Germinal center (tissue), 1 donor: ENCODE results near the gene PDZD2.

Source experiments
- DNase-seq: peaks from one replicate; pipeline ENCODE4 v3.0.0; 2012; ENCODE audit warnings: mixed read lengths, low spot score

The PDZD2 gene

GRCh38 chr5:31884896-31885295 is 246.0 kb downstream of the PDZD2 start:
- no peak for DNase-seq

GRCh38 chr5:31886206-31886605 is 247.3 kb downstream of the PDZD2 start:
- DNase-seq: no peak

DNA sequence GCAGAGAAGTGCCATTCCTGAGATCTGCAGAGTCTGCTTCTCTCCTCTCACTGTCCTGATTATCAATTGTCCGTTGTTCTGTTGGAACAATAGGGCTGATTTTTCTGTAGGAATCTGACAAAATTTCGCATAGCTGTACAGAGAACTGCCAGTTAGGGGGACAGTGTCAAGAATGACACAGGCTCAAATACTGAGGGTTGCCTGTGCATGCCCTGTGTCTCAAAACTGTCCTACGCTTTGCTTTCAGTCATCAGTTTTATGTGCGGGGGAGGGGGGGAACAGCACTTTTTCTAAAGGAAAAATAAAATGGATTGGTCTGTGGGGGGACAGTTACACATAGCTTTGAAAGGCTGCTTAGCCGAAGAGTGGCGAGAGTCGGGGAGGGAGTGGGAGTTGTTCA is 248.6 kb downstream of the PDZD2 start:
- DNase-seq: no peak

GRCh38 chr5:31888564-31888963 is 249.6 kb downstream of the PDZD2 start:
- no peak for DNase-seq

- DNase-seq: no peak
These were observed 250.2 kb downstream of the PDZD2 start for GRCh38 chr5:31889001-31889561.

DNA sequence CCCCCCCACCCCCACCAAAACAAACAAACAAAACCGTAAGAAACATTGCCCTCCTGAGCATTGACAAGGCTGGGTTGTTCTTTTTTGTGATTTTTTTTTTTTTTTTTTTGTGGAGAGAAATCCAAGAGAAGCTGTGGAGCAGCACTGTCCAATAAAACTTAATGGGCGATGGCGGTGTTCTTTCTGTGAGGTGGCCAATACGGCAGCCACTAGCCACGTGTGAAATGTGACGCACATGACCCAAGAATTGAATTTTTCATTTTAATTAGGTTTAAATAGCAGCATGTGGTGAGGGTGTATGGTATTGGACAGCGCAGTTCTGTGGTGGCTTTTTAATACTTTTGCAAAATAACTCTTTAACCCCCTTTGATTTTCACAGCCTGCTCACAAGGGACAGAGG is 251.1 kb downstream of the PDZD2 start:
- no peak for DNase-seq

DNA sequence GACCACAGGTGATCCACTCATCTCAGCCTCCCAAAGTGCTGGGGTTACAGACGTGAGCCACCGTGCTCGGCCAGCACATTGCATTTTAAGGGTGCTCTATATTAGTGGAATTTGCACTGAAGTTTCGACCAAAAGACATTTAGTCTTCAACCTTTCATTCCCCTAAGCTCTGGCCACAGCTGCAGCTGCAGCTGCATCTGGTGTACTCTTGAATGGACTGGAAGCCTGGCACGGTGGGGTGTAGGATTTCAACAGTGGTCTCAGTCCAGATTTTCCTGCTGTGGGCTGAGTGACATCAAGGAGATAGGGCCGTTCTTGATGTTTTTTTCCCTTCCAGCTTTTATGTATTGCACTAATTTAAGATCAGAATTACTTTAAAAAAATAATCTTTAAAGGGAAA is 255.2 kb downstream of the PDZD2 start:
- DNase-seq: no peak

- DNase-seq: no peak
These were observed 256.4 kb downstream of the PDZD2 start for GRCh38 chr5:31895199-31895820.

DNA sequence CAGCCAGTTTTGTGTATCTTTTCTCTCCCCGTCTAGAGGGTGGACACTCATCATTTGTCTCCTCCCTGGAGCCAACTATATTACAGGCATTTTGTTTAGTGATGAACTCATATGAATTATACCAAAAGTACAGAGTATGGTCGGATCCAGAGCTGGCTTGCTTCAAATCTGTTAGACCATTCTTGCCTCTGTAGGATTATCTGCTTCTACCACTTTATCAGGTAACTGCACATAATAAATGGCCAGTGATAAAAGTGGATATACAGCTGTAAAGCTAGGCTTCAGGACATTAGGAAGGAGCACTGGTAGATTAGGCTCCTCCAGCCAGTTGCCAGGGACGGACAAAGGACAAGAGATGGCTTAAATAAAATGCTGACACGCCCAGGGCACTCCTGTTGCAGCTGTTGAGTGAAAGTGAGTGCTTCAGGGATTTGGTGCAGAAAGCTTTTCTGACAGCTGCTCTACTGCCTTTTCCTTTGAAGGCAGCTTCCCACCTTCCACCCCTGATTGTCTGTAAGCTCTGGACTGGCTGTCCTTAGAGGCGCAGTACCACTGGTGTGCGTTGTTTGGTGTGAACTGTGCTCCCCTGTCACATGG is 259.2 kb downstream of the PDZD2 start:
- DNase-seq: no peak

GRCh38 chr5:31900296-31900865 is 261.4 kb downstream of the PDZD2 start:
- DNase-seq: no peak

DNA sequence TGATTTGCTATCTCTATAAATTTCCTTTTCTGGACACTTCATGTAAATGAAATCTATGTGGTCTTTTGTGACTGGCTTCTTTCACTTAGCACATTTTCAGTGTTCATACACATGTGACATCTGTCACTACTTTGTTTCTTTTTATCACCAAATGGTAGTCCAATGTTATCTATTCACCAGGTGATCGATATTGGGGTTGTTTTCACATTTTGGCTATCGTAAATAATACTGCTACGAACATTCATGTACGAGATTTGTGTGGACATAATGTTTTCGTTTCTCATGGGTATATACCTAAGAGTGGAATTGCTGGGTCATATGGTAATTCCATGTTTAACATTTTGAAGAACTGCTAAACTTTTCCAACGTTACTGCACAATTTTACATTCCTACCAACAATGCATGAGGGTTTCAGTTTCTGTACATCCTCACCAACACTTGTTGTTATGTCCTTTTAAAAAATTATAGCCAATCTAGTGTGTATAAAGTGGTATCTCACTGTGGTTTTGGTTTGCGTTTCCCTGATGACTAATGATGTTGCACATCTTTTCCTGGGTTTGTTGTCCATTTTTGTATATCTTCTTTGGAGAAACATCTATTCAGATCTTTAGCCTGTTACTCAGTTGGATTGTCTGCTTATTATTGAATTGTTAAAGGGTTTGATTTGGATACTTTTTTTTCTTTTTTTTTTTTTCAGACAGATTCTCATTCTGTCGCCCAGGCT is 263.0 kb downstream of the PDZD2 start:
- no peak for DNase-seq

DNA sequence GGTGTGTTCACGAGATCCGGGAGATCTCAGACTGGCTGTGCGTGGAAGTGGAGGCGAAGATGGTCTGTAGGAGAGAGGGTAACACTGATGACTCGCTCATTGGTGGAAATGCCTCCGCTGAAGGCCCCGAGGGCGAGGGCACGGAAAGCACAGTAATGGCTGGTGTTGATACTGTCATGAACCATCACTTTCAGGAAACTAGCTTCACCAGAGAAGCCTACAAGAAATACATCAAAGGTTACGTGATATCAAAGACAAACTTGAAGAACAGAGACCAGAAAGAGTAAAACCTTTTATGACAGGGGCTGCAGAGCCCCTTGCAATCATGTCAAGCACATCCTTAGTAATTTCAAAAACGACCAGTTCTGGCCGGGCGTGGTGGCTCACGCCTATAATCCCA is 269.5 kb downstream of the PDZD2 start:
- DNase-seq: no peak

GRCh38 chr5:31909073-31909472 is 270.1 kb downstream of the PDZD2 start:
- DNase-seq: no peak

GRCh38 chr5:31911291-31912265 is 272.6 kb downstream of the PDZD2 start:
- no peak for DNase-seq

- no peak for DNase-seq
These were observed 274.9 kb downstream of the PDZD2 start for GRCh38 chr5:31913808-31914207.

GRCh38 chr5:31916327-31916726 is 277.4 kb downstream of the PDZD2 start:
- no peak for DNase-seq

GRCh38 chr5:31918739-31919138 is 279.8 kb downstream of the PDZD2 start:
- DNase-seq: no peak

DNA sequence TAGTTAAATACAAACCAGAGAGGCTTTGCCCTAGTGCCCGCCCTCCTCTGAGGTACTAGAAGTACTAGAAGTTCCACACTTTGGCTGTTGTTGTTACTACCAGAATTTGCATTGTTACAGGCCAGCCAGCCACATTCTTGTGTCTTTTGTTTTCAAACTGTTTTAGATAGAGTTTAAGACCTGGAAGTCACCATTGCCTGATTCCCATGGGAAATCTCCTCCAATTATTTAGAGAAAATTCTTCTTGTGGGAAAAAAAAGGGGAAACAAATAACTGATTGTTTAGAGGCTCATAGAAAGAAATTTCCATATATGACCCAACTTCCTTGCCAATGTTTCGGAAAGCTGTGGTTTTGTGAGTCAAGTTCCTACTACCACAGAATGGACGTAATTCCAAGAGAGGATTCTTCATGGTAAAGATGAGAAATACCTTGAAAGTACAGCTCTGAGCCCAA is 282.9 kb downstream of the PDZD2 start:
- no peak for DNase-seq

GRCh38 chr5:31924005-31924404 is 285.1 kb downstream of the PDZD2 start:
- no peak for DNase-seq

- no peak for DNase-seq
These were observed 292.9 kb downstream of the PDZD2 start for GRCh38 chr5:31931874-31932273.

GRCh38 chr5:31934156-31934555 is 295.2 kb downstream of the PDZD2 start:
- no peak for DNase-seq
